ENCODE data around the gene ATP2B3.

DNA sequence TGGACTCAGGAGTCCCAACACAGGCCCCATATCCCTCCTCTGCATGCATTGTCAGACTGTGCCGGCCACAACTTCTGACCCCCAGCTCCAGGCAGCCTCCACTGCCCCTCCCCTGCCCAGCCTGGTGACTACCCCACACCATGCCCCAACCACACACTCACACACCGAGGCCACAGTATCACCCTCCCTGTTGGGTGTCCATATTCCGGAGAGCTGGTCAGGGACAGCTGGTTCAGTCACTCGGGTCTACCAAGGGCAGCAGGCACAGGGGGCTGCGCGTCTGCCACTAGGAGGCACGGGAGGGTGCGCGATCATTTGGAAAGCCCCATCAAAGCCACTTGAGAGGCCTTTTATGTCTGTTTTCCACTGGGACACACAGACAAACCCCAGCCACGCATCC is 55.2 kb downstream of the ATP2B3 start:
- TF ChIP-seq, protein P1, sequence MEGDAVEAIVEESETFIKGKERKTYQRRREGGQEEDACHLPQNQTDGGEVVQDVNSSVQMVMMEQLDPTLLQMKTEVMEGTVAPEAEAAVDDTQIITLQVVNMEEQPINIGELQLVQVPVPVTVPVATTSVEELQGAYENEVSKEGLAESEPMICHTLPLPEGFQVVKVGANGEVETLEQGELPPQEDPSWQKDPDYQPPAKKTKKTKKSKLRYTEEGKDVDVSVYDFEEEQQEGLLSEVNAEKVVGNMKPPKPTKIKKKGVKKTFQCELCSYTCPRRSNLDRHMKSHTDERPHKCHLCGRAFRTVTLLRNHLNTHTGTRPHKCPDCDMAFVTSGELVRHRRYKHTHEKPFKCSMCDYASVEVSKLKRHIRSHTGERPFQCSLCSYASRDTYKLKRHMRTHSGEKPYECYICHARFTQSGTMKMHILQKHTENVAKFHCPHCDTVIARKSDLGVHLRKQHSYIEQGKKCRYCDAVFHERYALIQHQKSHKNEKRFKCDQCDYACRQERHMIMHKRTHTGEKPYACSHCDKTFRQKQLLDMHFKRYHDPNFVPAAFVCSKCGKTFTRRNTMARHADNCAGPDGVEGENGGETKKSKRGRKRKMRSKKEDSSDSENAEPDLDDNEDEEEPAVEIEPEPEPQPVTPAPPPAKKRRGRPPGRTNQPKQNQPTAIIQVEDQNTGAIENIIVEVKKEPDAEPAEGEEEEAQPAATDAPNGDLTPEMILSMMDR (IDR thresholded peaks at IDR 0.05) = no peak
- no peak for TF ChIP-seq POLR2A (IDR thresholded peaks at IDR 0.05)
- no peak for TF ChIP-seq EP300 (IDR thresholded peaks at IDR 0.05)
- no peak for TF ChIP-seq POLR2AphosphoS5 (IDR thresholded peaks at IDR 0.05)
